22Rv1 (cell line): ENCODE measurements around the gene GUSB.
"Not testable (repeated sequence)": the region's sequence is repeated elsewhere in the genome, so short reads cannot be mapped to it uniquely, and the experiment has no call there.

Source experiments
- CTCF ChIP-seq: fragments of 450-650 bp; IDR thresholded peaks from 2 replicates; pipeline ENCODE4 v1.5.1; 2017; ENCODE audit warnings: mild to moderate bottlenecking
- ZFX ChIP-seq: fragments of 450-650 bp; IDR thresholded peaks from 2 replicates; pipeline ENCODE4 v1.6.1; 2017; ENCODE audit warnings: antibody characterized with exemption, borderline replicate concordance

GRCh38 chr7:65945787-65946186, 36.2 kb downstream of the GUSB start:
- TF ChIP-seq CTCF, ZFX: not testable (repeated sequence)
